Measurements from ENCODE around the gene NFIA.

NFIA gene

DNA sequence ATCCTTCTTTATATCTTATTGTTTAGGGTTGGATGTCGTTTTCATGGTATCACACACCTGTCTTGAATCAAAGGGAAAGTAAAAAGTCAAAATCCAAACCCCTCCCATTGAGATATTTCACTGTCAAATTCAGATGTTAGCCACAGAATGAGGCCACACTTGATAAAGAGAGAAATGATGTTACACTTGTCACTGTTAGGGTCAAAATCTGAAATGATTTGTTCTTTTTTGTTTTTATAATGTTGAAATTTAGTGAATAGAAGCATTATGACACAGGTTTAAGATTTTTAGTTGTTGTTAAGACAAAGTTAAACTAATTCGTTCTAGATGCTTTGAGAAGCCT lies 13.1 kb downstream of the NFIA start:
- no peak for DNase-seq (ENCODE audit: low read depth)
- no peak for TF ChIP-seq CTCF (IDR thresholded peaks at IDR 0.05; ENCODE audit: control insufficient read depth, insufficient read depth, low read depth, low read length, missing control alignments)
- no peak overlapping the region for H3K4me3 ChIP-seq (ENCODE audit: control insufficient read depth, low read depth, low read length)

GRCh38 chr1:61097317-61097716 lies 15.0 kb downstream of the NFIA start:
- H3K4me3 ChIP-seq (ENCODE audit: control insufficient read depth, low read depth, low read length), result no peak overlapping the region
- peak; percentile 56 for DNase-seq (ENCODE audit: low read depth)
- TF ChIP-seq CTCF (IDR thresholded peaks at IDR 0.05; ENCODE audit: control insufficient read depth, insufficient read depth, low read depth, low read length, missing control alignments), result no peak

- H3K4me3 ChIP-seq (ENCODE audit: control insufficient read depth, low read depth, low read length), result no peak overlapping the region
- no peak for DNase-seq (ENCODE audit: low read depth)
- no peak for TF ChIP-seq CTCF (IDR thresholded peaks at IDR 0.05; ENCODE audit: control insufficient read depth, insufficient read depth, low read depth, low read length, missing control alignments)
These were observed 15.4 kb downstream of the NFIA start for GRCh38 chr1:61097722-61098121.

DNA sequence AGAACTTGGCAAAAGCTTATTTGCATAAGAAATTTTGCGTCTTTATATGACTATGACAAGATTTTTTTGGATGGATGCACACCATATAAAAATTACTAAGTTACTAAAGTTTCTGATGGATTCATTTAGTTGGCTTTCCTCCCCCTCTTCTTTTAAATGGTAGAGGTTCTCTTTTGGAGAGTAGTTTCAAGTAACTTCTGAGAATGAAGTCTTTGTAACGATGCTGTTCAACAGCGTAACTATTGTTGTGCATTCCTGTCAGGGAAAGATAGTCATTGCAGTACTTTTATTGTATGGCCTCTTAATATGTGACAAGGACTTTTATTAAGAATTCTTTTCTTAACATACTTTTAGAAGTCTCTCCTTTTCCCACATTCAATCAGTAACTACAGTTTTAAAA lies 16.0 kb downstream of the NFIA start:
- DNase-seq (ENCODE audit: low read depth), result no peak
- no peak overlapping the region for H3K4me3 ChIP-seq (ENCODE audit: control insufficient read depth, low read depth, low read length)
- TF ChIP-seq CTCF (IDR thresholded peaks at IDR 0.05; ENCODE audit: control insufficient read depth, insufficient read depth, low read depth, low read length, missing control alignments), result no peak

GRCh38 chr1:61098906-61099437 lies 16.6 kb downstream of the NFIA start:
- DNase-seq (ENCODE audit: low read depth), result no peak
- no peak overlapping the region for H3K4me3 ChIP-seq (ENCODE audit: control insufficient read depth, low read depth, low read length)
- no peak for TF ChIP-seq CTCF (IDR thresholded peaks at IDR 0.05; ENCODE audit: control insufficient read depth, insufficient read depth, low read depth, low read length, missing control alignments)

DNA sequence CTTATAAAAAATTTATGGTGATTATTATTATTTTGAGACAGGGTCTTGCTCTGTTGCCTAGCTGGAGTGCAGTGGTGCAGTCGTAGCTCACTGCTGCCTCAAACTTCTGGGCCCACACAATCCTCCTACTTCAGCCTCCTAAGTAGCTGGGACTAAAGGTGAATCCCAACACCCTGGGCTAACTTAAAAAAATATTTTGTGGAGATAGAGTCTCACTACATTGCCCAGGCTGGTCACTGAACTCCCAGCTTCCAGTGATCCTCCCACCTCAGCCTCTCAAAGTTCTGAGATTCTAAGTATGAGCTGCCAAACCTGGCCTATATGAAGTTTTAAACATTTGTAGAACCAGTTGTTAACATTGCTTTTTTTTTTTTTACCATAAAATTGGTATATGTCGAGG lies 18.2 kb downstream of the NFIA start:
- no peak overlapping the region for H3K4me3 ChIP-seq (ENCODE audit: control insufficient read depth, low read depth, low read length)
- no peak for TF ChIP-seq CTCF (IDR thresholded peaks at IDR 0.05; ENCODE audit: control insufficient read depth, insufficient read depth, low read depth, low read length, missing control alignments)
- no peak for DNase-seq (ENCODE audit: low read depth)

GRCh38 chr1:61101536-61101935 lies 19.2 kb downstream of the NFIA start:
- DNase-seq (ENCODE audit: low read depth), result no peak
- no peak overlapping the region for H3K4me3 ChIP-seq (ENCODE audit: control insufficient read depth, low read depth, low read length)
- no peak for TF ChIP-seq CTCF (IDR thresholded peaks at IDR 0.05; ENCODE audit: control insufficient read depth, insufficient read depth, low read depth, low read length, missing control alignments)
